ENCODE data around the gene TARBP1.
A peak's percentile ranks its signal among the peaks of the same experiment; 100 is the strongest.
"Not testable (repeated sequence)": the region's sequence is repeated elsewhere in the genome, so short reads cannot be mapped to it uniquely, and the experiment has no call there.

Gene TARBP1

DNA sequence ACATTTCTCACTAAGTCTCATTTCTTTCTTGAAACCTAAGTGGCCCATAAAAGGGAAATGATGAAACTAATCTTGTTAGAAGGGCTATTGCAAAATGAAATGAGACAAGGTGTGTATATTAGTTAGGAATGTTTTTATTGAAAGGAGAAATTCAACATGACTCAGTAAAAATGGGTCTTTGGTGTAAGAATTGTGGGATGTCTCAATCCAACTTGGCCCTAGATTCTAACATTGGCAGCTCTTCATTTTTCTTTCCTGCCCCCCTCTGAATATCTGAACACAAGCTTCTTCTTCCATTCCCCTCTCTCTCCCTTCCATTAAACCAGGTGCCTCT lies 26.8 kb upstream of the TARBP1 start:
- no peak for DNase-seq

DNA sequence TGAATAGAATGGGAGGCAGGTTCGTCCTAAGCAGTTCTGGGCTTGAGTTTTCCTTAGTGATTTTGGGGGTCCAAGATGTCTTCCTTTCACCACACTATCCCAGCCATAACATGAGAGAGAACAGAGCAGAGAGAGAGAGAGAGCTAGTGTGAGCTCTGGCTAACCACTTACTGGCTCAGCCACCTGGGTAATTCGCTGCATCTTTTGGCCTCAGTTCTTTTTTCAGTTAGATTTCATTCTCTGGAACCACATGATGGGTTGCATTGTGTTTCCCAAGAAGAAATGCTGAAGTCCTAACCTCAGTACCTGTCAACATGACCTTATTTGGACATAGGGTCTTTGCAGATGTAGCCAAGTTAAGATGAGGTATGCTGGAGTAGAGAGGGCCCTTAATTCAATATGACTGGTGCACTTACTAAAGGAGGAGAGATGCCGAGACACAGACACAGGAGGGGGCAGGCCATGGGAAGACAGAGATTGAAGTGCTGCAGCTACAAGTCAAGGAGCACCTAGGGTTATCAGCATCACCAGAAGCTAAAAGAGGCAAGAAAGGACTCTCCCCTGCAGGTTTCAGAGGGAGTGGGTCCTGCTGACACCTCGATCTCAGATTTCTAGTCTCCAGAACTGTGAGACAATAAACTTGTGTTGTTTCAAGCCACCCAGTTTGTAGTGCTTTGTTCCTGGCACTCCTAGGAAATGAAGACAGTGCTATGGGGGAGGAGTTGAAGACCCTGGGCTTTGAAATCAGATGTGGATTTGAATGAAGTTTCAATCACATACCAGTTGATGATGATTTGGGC lies 26.2 kb upstream of the TARBP1 start:
- no peak for DNase-seq

DNA sequence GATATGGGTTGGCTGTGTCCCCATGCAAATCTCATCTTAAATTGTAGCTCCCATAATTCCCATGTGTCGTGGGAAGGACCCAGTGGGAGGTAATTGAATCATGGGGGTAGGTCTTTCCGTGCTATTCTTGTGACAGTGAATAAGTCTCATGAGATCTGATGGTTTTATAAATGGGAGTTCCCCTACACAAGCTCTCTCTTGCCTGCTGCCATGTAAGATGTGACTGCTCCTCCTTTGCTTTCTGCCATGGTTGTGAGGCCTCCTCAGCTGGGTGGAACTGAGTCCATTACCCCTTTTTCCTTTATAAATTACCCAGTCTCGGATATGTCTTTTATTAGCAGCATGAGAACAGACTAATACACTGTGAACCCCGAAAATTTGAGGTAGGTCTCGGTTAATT lies 25.3 kb upstream of the TARBP1 start:
- not testable (repeated sequence) for DNase-seq

DNA sequence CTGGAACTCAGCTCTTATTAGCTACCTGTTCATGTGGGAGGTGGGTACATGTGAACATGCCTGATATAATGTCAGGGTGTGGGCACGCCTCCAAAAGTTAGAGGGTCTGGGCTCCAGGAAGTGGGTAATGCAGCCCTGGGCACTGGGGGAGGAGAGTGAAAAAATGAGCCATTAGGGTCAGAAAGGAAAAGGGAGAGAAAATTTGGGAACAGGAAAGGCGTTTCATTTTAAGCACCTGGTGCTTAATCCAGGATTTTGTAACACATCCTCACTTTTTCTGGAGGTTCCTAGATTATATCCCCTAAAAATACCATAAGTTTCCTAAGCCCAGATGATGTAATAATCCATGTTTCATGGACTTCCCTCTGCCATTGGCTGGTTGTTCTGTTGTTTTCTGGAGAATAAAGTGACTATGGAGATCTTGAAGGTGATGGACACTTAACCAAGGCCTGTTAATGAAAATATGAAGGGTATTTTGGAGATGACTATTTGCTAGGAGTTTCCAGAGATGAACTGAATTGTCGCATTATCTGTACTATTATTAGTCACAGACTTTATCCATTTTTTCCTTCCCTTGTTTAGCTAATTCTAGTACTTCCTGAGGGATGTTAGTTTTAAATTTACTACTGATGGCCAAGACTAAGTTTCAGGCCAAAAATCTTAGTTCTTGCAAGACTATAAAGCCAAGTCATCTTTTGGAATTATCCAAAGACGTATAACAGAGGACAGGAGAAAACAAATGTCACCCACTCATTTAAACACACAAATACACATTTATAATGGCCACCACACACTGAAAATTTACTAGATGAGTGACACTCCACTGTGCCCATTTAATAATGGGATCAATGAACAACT lies 24.4 kb upstream of the TARBP1 start:
- no peak for DNase-seq

DNA sequence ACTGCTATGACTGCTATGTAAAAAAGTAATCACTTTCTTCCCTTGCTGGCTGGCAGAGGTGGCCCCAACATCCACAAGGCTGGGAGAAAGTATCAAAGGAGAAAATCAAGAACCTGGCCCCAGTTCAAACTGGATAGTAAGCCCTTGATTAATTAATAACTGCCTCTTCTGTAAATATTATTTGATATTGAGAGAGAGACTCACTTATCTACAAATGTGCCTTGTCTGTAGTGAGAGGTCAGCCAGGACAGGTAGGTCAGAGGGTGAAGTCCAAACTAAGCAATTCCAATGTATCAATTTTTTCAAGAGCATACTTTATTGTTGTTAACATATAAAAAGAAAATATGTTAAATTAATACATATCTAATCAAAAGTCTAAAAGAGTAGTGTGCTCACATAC lies 23.8 kb upstream of the TARBP1 start:
- DNase-seq = no peak

DNA sequence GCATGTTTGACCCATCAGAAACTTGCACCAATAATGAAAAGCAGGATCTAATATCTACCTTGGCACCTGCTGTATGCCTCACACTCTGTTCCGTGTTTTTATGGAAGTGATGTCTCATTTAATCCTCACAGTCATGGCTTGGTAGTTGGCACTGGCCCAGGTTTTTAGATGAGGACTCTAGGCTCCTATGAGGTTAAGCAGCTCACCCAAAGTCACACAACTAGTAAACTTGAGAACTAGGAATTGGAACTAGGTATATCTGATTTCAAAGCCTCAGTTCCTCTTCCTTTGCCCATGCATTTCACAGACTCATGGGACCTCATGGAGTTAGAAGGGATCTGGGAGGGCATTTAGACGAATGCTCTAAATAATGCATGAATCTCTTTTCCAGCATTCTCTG lies 21.3 kb upstream of the TARBP1 start:
- peak; percentile 24 for DNase-seq

DNA sequence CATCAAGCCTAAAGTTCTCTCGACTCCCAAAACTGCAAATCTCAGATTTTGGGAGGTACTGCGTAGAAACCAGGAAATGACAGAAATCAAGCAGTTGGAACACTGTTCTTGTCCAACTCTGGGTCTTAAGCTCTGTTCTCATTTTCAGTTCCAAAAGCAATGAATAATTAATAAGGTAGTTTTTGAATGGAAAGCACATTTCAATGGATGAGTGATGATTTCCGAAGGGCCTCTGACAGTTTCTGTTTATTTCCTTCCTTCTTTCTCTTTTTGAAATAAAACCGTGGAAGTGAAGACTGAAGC lies 20.9 kb upstream of the TARBP1 start:
- DNase-seq = no peak

DNA sequence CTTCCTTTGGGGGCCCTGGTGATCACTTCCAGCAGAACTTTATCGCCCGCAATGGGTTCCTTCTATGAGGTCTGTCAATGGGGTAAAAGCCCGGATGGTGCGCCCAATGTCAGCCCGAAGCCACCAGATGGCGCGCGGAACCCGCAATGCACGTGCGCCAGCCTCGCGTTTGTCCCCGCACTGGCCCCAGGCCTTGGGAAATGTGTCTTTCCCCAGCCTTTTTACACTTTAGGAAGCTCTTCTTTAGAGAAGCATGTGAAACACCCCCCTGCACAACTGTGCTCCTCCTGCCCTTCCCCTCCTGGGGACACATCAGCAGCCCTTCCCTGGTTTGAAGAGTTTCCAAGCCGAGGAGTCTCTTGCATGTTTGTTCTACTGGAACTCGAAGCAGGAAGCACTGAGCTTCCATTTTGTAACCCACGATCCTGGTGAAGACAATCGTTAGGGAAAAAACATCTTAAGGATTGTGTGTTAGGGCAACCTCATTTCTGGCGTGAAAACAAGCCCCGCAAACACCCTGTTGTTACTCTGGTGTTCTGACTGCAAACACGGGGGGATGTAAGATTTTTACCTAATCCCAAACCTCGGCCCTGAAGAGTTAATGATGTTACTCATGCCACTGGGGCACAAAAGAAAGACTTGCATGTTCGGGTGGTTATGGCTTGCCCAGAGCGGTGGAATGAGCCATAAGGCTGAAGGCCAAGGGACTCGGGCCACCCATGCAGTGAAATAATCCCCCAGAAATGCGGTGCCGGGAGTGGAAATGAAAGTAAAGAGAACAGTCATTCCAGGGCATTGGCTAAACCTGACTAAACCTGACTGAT lies 20.4 kb upstream of the TARBP1 start:
- peak; percentile 76 for DNase-seq

DNA sequence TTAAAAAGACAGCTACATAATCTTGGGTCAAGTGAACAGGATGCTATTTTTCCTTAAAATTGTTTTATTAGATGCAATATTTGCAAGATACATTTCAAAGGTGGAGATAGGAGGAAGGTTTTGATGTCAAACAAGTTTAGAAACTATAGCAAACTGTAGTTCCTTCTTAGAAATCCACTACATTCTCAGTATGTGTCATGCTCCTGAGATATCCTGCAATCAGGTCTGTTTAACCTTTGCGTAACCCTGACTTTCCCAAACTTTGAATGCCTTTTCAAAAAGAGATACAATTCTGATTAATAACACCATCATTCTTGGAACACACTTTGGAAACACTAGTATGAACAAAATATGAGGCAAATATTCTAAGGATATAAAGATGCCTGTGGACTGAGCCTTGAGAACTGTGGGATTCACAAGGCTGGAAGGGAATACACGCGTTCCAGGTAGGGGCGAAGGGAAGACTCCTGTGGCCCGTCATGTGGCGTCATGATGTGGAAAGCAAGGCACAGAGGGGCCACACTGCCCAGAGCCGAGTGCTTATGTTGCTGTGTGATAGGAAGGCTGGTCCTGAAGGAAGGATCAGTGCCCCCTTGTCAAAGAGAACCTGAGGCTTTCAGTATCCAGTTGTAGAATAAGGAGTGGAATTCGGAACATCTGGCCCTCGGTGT lies 19.6 kb upstream of the TARBP1 start:
- DNase-seq = no peak

DNA sequence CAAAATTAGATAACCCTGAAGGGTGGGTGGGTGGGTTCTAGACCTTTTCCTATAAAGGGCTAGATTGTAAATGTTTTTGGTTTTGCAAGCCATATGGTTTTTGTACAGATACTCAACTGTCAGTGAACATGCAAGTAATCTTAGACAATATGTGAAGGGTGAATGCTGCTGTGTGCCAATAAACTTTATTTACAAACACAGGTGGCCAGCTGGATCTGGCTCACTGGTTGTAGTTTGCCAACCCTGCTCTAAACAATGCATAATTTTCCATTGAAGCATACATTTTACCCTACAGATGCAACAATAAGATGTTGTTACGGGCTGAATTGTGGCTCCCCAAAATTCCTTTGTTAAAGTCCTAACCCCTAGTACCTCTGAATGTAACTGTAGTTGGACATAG lies 18.6 kb upstream of the TARBP1 start:
- DNase-seq = no peak

DNA sequence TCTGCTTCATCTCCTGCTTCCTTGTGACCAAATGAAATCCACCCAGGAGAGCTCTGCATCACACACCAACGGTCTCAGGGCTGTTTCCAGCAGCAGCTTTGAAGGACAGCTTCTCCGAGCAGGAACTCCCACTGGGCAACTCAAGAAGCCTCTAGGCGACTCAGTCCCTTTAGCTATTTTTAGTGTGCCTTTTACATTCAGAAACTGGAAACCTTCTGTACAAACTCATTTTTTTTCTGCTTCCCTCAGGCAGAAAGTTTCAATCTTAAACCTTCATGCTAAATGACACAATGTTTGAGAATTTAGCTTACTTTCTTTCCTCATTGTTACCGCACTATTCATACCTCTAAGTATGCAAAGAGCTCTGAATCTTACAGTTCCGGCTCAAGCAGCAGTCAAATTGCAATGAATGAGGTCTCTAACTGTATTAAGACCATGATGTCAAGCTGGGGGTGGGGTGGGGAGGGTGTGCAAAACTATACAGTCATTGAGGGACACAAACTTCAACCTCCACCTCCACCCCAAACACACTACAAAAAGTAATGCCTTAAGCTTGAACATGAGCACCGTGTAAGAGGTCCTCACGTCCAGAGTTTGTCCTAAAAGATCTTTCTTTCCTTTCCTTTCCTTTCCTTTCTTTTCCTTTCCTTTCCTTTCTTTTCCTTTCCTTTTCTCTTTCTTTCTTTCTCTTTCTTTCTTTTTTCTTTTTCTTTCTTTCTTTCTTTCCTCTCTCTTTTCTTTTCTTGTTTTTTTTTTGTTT lies 16.4 kb upstream of the TARBP1 start:
- no peak for DNase-seq

DNA sequence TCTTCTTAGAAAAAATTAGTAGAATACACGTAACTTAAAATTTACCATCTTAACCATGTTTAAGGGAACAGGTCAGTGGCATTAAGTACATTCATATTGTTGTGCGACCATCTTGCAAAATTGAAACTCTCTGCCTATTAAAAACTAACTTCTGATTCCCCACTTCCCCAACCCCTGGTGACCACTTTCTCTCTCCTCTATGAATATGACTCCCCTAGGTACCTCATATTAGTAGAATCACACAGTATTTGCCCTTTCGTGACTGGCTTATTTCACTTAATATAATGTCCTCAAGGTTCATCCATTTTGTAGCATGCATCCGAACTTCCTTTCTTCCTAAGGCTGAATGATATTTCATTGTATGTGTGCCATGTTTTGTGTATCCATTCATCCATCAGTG lies 15.1 kb upstream of the TARBP1 start:
- no peak for DNase-seq

DNA sequence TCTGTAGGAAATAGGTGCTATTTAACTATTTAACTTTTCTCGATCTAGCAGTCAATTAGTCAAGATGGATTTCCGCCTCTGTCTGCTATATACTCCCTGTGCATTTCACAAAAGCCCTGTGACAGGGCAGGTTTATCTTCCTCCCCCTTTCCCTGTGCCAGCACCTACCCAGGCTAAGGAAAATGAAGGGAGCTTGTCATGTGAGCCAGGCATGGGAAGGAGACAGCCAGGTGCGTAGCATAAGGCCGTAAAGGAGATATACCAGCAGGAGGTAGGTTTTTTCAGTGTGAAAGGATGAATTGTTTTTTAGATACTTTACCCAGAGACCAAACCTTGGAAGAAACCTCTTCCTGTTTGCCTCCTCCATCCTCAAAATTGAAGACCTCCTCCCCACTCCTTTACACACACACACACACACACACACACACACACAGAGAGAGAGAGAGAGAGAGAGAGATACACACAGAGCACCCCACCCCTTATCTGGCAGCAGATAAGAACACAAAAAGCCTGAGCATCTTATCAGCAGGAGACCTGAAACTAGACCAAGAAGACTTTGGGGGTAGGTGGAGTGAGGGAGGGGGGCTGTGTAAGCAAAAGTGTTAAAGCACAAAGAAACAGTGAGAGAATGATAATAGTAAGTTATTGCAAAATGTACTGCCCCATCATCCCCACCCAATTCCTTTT lies 12.0 kb upstream of the TARBP1 start:
- DNase-seq = no peak

DNA sequence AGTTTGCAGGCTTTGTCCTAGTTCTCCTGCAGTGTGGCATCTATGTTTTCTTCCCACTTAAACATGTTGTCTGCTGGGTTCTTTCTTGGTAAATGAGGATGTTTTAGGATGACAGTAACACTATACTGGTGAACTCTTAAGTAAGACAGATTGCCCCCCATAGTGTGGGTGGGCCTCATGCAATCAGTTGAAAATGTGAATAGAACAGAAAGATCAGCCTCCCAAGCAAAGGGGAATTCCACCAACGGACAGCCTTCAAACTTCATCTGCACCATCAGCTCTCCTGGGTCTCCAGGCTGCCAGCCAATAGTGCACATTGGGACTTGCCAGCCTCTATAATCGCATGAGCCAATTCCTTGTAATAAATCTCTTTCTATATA lies 10.7 kb upstream of the TARBP1 start:
- no peak for DNase-seq

DNA sequence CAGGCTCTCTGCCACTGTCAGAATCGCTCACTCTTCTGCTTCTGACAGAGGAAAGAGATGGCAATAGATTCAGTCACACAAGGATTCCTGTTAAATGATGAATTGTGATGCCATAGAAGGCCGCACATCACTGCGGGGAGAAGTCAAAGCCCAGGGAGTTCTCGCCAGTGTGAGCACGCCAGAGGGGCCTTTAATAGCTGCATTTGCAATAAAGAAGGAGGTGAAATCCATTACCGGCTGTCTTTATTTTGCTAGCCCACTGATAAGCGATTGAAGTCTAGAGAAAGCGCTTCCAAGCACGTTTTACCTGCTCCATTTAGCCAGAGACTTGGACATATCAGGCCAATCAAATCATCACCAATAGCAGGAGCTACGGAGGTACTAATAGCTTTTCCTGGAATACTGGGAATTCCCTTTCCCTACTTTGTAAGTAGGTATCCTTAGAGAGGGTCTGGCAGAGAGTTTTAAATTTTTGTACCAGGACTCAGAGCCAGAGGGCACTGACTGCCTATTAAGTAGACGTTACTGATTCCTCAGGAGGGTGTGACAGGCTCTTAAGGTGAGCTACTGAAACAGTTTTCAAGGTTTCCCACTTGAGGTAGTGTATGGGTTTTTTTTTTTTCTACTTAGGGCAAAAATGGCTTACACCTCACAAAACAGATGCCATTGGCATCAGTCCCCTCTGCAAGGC lies 10.2 kb upstream of the TARBP1 start:
- DNase-seq = no peak

DNA sequence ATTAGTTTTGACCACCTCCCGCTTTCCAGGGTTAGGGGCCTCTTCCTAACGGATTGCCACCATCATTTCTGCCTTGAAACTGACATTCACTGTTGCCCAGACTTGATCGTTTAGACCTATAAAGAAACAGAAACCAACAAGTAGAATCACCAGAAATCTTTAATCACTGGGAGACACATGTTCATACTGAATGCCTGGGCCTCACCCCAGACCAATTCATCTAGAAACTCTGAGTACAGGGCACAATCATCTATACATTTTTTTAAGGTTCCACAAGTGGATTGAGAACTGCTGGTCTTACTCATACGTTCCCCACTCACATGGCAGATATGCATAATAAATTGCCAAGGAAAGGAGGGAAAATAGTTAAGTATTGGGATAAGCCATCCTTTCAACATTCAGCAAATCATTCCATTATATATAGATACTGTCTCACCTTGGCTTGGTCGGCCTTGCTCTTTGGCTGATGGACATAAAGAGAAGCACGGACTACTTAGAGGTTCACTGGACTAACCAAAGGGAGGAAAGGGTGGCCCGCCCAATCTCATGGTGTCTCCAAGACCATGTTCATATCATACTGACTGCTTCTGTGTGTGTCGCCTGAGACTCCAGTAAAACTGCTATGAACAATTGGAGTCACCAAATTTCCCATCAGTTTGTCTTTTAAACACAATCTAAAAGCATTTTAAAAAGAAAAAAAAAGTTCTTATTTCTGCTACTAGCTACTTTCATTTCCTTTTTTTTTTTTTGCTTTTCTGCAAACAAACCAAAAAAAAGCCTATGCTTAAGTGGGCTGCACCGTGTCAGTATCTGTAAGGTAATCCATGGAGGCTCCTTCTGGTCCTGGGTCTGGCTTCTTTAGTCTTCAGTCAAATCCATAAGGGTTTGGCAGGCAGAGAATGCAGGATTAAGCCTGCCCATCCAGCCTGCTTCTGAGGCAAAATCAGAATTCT lies 9.4 kb upstream of the TARBP1 start:
- DNase-seq = no peak

DNA sequence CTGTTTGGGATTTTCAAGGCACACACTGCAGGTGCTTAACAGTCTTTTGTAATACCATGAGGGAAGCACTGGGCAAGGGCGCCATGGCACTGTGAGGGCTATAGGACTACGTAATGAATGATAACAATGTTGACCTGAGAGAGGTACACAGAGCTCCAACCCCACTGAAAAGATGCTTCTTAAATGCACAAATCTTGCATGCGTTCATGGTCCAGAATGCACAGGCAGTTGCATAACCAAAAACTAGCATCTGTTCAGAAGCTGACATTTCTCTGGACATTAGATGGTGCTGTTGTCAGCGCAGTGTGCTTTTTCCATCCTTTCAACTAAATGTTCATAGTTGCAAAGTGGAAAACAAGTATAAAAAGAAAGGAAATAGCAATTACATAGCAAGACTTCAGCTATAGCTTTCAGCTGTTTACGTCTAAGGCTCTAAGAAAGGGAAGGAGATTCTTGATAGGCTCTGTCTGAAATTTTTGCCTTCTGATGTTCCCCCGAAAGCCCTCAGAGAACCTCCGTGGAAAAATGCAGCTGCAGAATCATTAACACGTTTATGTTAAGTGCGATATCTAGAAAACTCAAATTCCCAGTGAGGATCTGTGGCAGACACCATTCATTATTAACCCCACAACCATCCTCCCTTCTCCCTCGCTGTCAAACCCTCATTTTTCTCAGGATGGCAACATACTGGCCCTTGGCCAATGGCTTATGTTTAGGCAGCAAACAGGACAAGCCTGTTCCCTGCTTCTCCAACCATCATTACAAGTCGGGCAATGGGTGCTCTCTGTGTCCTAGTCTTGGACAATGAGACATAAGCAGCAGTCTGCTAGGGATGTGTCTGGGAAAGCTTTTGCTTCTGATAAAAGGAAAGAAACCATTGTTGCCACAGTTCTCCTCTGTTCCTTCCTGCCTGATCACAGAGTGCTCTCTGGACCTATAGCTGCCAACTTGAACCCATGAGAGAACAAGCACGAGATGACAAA lies 8.2 kb upstream of the TARBP1 start:
- no peak for DNase-seq

DNA sequence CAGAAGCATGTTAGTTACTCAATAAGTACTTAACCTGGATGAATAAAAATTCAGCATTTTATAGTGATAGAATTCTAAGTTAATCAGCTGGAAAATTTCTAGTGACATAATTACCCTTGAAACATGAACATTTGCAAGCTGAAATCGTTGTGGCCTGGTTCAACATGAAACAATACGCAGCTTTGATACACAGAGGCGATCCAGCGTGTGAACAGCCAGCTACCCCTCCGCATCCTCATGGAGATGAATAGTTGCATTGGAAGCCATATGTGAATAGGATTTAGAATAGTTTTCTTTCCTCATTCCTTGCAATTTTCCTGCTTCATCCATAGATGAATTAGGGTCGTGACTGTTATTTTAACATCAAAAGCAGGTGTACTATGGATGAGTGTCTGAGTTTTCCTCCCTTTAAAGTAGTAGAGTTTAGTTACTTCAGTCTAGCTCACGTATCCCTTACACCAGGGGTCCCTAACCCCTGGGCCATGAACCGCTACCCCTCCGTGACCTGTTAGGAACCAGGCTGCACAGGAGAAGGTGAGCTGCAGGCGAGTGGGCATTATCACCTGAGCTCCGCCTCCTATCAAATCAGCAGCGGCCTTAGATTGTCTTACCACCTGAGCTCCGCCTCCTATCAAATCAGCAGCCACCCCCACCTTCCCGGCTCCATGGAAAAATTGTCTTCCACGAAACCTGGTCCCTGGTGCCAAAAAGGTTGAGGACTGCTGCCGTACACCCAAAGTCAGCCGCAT lies 6.2 kb upstream of the TARBP1 start:
- no peak for DNase-seq

Data from CD4-positive, alpha-beta T cell treated with Interleukin-15 for 1 hour (primary cell).